Osteocyte (in vitro differentiated cells): Measurements from ENCODE around the gene IL36A. TPM values are rescaled to one million over a fixed set of nuclear protein-coding genes. Genes with fewer than 3 reads are reported as not detected.

Source experiments
- DNase-seq: peaks from one replicate; pipeline ENCODE4 v3.0.0; 2021; ENCODE audit warnings: mixed read lengths; ENCODE audit not compliant: unreplicated experiment; ENCODE audit errors: extremely low spot score
- H3K27ac Mint-ChIP-seq: one replicate; pipeline ENCODE4 v1.8.0; 2021; ENCODE audit warnings: mild to moderate bottlenecking, mixed read lengths; ENCODE audit not compliant: unreplicated experiment
- H3K27me3 Mint-ChIP-seq: one replicate; pipeline ENCODE4 v1.8.0; 2021; ENCODE audit warnings: mixed read lengths; ENCODE audit not compliant: unreplicated experiment
- H3K36me3 Mint-ChIP-seq: one replicate; pipeline ENCODE4 v1.8.0; 2021; ENCODE audit warnings: mixed read lengths; ENCODE audit not compliant: unreplicated experiment
- H3K4me1 Mint-ChIP-seq: one replicate; pipeline ENCODE4 v1.8.0; 2021; ENCODE audit warnings: mixed read lengths; ENCODE audit not compliant: unreplicated experiment
- H3K4me3 Mint-ChIP-seq: one replicate; pipeline ENCODE4 v1.8.0; 2021; ENCODE audit warnings: mild to moderate bottlenecking, moderate library complexity, mixed read lengths; ENCODE audit not compliant: unreplicated experiment
- H3K9me3 Mint-ChIP-seq: one replicate; pipeline ENCODE4 v1.8.0; 2021; ENCODE audit warnings: mixed read lengths; ENCODE audit not compliant: unreplicated experiment
- total RNA-seq: library from RNA; stranded (reverse); gene quantifications from 2 replicates; pipeline ENCODE4 v1.2.1, GENCODE V29; 2021
- TF ChIP-seq, protein P1 (sequence below): fragments of 200-600 bp; sonication (generic); IDR thresholded peaks from 2 replicates; pipeline ENCODE4 v1.5.0; 2021; ENCODE audit warnings: antibody characterized with exemption, mild to moderate bottlenecking, moderate library complexity

IL36A gene
- total RNA-seq, 1 donor from 2014 or later: not detected

DNA sequence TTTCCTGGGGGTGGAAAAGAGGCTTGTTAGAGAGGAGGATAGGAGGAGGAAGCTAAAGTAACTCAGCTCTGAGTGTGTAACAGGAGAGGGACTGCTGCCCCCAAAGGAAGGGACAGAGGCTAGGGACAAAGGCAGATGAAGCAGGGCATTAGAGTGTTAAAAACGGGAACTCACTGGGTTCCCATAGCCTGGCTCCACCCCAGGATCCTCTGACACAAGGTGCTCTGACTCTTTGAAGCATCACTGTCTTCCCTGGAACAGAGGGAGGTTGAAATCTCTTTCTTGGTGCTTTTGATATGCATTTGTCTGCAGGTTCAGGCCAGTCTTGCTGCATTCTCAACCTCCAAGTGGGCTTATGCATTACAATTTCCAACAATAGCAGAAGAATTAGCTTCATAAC, 22.9 kb downstream of the IL36A start:
- Mint-ChIP-seq H3K27ac (no peak overlapping the region), H3K36me3 (no peaks in the 10 kb centered on the region), H3K4me1 (no peaks in the 10 kb centered on the region), H3K4me3 (no peak overlapping the region), H3K27me3 (peaks cover 85% of the 10 kb centered on the region), H3K9me3 (no peaks in the 10 kb centered on the region)
- DNase-seq: no peak
- TF ChIP-seq, protein P1, sequence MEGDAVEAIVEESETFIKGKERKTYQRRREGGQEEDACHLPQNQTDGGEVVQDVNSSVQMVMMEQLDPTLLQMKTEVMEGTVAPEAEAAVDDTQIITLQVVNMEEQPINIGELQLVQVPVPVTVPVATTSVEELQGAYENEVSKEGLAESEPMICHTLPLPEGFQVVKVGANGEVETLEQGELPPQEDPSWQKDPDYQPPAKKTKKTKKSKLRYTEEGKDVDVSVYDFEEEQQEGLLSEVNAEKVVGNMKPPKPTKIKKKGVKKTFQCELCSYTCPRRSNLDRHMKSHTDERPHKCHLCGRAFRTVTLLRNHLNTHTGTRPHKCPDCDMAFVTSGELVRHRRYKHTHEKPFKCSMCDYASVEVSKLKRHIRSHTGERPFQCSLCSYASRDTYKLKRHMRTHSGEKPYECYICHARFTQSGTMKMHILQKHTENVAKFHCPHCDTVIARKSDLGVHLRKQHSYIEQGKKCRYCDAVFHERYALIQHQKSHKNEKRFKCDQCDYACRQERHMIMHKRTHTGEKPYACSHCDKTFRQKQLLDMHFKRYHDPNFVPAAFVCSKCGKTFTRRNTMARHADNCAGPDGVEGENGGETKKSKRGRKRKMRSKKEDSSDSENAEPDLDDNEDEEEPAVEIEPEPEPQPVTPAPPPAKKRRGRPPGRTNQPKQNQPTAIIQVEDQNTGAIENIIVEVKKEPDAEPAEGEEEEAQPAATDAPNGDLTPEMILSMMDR: no peak

DNA sequence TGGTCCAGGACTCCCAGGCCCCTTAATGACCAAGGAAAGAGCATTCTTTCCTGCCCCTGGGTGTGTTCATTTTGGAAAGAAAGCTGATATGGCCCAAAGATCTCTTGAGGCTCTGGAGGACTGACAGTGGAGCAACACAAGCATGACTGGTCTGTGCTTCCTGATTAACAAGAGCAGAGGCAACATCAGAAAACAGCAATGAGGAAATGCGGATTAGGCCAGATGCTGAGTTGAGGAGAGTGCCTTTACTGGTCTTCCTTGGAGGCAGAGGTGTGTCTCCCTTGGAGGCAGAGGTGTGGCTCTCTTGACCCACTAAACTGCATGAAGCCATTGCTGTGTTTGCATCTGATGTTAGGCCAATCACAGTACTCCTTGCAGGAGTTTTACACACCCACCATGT, 27.5 kb downstream of the IL36A start:
- TF ChIP-seq, protein P1: no peak
- no peak overlapping the region for H3K27ac Mint-ChIP-seq
- H3K27me3 Mint-ChIP-seq: peaks cover 72% of the 10 kb centered on the region
- no peak overlapping the region for H3K4me3 Mint-ChIP-seq
- H3K9me3 Mint-ChIP-seq: no peaks in the 10 kb centered on the region
- H3K4me1 Mint-ChIP-seq: no peaks in the 10 kb centered on the region
- no peaks in the 10 kb centered on the region for H3K36me3 Mint-ChIP-seq
- DNase-seq: no peak

DNA sequence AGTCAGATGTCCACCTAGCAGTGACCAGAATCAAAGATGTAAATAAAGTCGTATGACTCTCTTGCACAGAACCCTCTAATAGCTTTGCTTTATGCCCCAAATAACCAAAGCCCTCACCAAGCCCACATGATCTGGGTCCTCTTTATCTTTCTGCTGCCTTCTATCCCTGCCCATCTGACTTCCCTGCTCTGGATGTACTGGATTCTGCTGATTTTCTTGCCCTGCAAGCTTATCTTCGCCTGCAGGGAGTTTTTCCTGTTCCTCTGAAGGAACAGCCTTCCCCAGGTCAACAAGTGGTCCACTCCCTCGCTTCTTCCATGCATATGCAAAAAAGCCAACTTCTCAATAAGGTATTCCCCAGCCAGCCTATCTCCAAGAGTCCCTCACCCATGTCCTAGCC, 28.8 kb downstream of the IL36A start:
- no peak for DNase-seq
- H3K36me3 Mint-ChIP-seq: no peaks in the 10 kb centered on the region

DNA sequence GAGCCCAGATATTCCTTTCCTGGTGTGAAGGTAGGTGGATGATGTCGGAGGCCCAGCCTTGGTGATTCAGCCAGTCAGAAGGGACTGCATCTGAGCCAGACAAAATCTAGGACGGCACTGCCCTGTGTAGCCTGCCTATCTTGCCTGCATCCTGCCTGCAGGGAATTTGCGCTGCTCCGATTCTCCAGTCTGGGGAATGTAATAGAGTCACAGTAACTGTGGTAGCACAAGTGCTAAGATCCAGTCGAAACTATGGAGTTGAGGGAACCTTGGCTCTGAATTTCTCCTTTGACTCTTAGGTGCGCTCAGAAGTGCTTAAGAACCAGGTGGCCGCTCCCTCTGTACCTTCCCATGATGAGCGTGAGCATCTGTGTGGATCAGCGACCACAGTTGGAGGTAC, 31.5 kb downstream of the IL36A start:
- TF ChIP-seq, protein P1: no peak
- H3K4me3 Mint-ChIP-seq: no peak overlapping the region
- peak; percentile 72 for DNase-seq
- no peaks in the 10 kb centered on the region for H3K9me3 Mint-ChIP-seq
- no peaks in the 10 kb centered on the region for H3K4me1 Mint-ChIP-seq
- peaks cover 71% of the 10 kb centered on the region for H3K27me3 Mint-ChIP-seq
- no peaks in the 10 kb centered on the region for H3K36me3 Mint-ChIP-seq
- H3K27ac Mint-ChIP-seq: no peak overlapping the region

More for the DNA sequence above, 28.8 kb downstream of the IL36A start:
- Mint-ChIP-seq H3K27me3 (peaks cover 69% of the 10 kb centered on the region), H3K4me3 (no peak overlapping the region), H3K27ac (no peak overlapping the region), H3K9me3 (no peaks in the 10 kb centered on the region), H3K4me1 (no peaks in the 10 kb centered on the region)
- TF ChIP-seq, protein P1: no peak

DNA sequence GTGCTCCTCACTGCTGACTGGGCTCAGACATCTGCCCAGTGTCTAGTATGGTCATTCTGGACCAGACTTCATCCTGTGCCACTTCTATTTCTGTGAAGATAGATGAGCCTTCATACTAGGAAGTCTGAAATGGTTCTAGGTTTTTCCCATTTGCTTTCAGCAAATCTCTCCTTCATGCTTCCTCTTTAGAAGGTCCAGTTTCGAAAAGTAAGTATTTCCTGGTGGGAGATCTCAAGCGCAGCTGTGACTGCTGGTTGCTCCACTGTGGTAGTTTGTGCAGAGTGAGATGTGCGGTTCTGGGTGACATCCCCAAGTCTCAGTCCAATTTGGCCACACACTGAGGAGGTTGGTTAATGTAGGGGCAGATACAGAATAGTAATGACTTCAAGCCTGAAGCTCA, 33.0 kb downstream of the IL36A start:
- Mint-ChIP-seq H3K4me3 (no peak overlapping the region), H3K27ac (no peak overlapping the region), H3K27me3 (peaks cover 72% of the 10 kb centered on the region), H3K4me1 (no peaks in the 10 kb centered on the region), H3K9me3 (no peaks in the 10 kb centered on the region), H3K36me3 (no peaks in the 10 kb centered on the region)
- DNase-seq: peak; percentile 13
- TF ChIP-seq, protein P1: no peak
